Cardiac muscle cell (in vitro differentiated cells and primary cell): ENCODE results near the gene TLE2. TPM values are rescaled to one million over a fixed set of nuclear protein-coding genes. Genes with fewer than 3 reads are reported as not detected.

Source experiments
- DNase-seq, 2 donors: peaks; one replicate each; pipeline versions ENCODE4 v3.0.0 to v3.0.0-alpha.2; 2010 to 2017; ENCODE audit warnings: low read depth in 1 of 2, low spot score in 1 of 2
- H3K27ac ChIP-seq: fragments of 200-600 bp; sonication (generic); 2 replicates; pipeline ENCODE4 v1.5.1; 2016
- H3K27me3 ChIP-seq: fragments of 200-600 bp; sonication (generic); 2 replicates; pipeline ENCODE4 v1.6.0; 2016; ENCODE audit warnings: control low read depth
- H3K36me3 ChIP-seq: fragments of 200-600 bp; sonication (generic); 2 replicates; pipeline ENCODE4 v1.5.1; 2016; ENCODE audit warnings: control low read depth
- H3K4me1 ChIP-seq: fragments of 200-600 bp; sonication (generic); 2 replicates; pipeline ENCODE4 v1.8.1; 2017; ENCODE audit warnings: low read depth, mild to moderate bottlenecking, mixed run types
- H3K4me3 ChIP-seq: fragments of 200-600 bp; sonication (generic); 2 replicates; pipeline ENCODE4 v1.5.1; 2016; ENCODE audit warnings: mild to moderate bottlenecking
- H3K9me3 ChIP-seq: fragments of 200-600 bp; sonication (generic); 2 replicates; pipeline ENCODE4 v1.5.1; 2017; ENCODE audit warnings: low read depth, mild to moderate bottlenecking, control low read depth
- polyA plus RNA-seq: library from polyadenylated mRNA; unstranded; fragments of >200 nt; fragmentation: Nextera tagmentation; extraction: Ambion mirVana; gene quantifications from 2 replicates; pipeline ENCODE4 v1.2.1, GENCODE V29; 2016
- total RNA-seq: library from RNA; depleted of rRNA; stranded (reverse); fragments of >200 nt; gene quantifications from 2 replicates; pipeline ENCODE4 v1.2.3, GENCODE V29; 2016
- TF ChIP-seq, protein P1 (sequence below): IDR thresholded peaks from 2 replicates; pipeline ENCODE4 v1.5.1; 2012; ENCODE audit warnings: low read depth, mild to moderate bottlenecking, low read length

The TLE2 gene
- total and polyA plus RNA-seq, 2 experiments from 2014 or later: 95.9 to 105 TPM

- Histone ChIP-seq H3K4me1 (no peaks in the 10 kb centered on the region), H3K27me3 (no peaks in the 10 kb centered on the region), H3K36me3 (no peaks in the 10 kb centered on the region), H3K27ac (no peak overlapping the region), H3K9me3 (no peaks in the 10 kb centered on the region), H3K4me3 (no peak overlapping the region)
- TF ChIP-seq, protein P1, sequence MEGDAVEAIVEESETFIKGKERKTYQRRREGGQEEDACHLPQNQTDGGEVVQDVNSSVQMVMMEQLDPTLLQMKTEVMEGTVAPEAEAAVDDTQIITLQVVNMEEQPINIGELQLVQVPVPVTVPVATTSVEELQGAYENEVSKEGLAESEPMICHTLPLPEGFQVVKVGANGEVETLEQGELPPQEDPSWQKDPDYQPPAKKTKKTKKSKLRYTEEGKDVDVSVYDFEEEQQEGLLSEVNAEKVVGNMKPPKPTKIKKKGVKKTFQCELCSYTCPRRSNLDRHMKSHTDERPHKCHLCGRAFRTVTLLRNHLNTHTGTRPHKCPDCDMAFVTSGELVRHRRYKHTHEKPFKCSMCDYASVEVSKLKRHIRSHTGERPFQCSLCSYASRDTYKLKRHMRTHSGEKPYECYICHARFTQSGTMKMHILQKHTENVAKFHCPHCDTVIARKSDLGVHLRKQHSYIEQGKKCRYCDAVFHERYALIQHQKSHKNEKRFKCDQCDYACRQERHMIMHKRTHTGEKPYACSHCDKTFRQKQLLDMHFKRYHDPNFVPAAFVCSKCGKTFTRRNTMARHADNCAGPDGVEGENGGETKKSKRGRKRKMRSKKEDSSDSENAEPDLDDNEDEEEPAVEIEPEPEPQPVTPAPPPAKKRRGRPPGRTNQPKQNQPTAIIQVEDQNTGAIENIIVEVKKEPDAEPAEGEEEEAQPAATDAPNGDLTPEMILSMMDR: no peak
- no peak for DNase-seq
Observed at GRCh38 chr19:2952953-2953481, 76.1 kb downstream of the TLE2 start.

DNA sequence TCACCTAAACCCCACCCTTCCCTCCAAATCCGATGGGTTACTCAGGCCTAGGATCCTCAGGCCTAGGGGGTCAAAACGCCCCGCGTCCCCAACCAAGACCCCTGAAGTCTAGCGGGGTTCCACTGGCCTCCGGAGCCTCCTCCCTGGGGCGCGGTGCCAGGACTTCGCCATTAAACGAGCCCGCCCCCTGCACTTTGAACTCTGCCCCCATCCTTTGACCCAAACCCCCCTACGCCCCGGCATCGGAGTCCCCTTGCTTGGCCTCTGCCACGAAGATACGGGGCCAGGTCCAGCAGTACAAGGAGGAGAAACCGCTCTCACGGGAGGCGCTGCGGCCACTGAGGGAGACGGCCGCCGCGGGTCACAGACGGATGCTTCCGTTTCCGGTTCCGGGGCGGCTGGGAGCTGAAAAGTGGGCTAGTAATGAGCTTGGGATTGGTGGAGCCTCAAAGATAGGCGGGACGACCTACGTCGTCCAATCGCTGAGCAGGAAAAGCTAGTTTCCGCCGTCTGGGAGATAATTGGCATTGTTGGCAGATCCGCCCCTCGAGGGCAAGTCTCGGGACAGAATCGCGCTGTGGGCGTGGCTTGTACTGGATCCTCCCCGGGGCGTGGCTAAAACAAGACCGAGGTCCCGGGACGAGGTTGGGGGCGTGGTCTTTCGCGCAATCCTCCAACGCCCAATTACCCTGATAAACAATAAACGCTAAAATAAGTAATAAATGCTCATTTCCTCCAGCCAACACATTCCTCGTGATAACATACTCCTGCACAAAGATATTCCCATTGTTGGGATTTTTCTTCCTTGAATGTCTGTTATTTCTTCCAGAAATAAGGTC, 78.6 kb downstream of the TLE2 start:
- peak; percentile 100 for DNase-seq
- Histone ChIP-seq H3K4me1 (no peaks in the 10 kb centered on the region), H3K27ac (peak overlapping the region; percentile 88), H3K27me3 (no peaks in the 10 kb centered on the region), H3K9me3 (no peaks in the 10 kb centered on the region), H3K36me3 (no peaks in the 10 kb centered on the region), H3K4me3 (peak overlapping the region; percentile 72)
- TF ChIP-seq, protein P1: no peak

- Histone ChIP-seq H3K9me3 (no peaks in the 10 kb centered on the region), H3K27me3 (no peaks in the 10 kb centered on the region), H3K36me3 (no peaks in the 10 kb centered on the region), H3K4me1 (no peaks in the 10 kb centered on the region), H3K27ac (peak overlapping the region; percentile 88), H3K4me3 (peak overlapping the region; percentile 72)
- peak; percentile 74 to 79 for DNase-seq
- TF ChIP-seq, protein P1: no peak
Observed at GRCh38 chr19:2949939-2950285, 79.2 kb downstream of the TLE2 start.

Other genes with a start within 250 kb of the TLE2 start
- gene SGTA, start 246.0 kb downstream of the TLE2 start, total RNA-seq: 102 and 106 TPM in 2 replicates
- 135 and 137 TPM in 2 replicates for gene SGTA, start 246.0 kb downstream of the TLE2 start, polyA plus RNA-seq
- 111 and 126 TPM in 2 replicates for gene THOP1, start 243.8 kb downstream of the TLE2 start, total RNA-seq
- 73.9 and 81.3 TPM in 2 replicates for gene THOP1, start 243.8 kb downstream of the TLE2 start, polyA plus RNA-seq
- gene ZNF554, start 209.4 kb downstream of the TLE2 start, total RNA-seq: 11.6 and 18.2 TPM in 2 replicates
- 11.1 and 12.4 TPM in 2 replicates for gene ZNF554, start 209.4 kb downstream of the TLE2 start, polyA plus RNA-seq
- 8.7 and 9.5 TPM in 2 replicates for gene ZNF555, start 187.8 kb downstream of the TLE2 start, total RNA-seq
- gene ZNF555, start 187.8 kb downstream of the TLE2 start, polyA plus RNA-seq: 9.0 and 15.2 TPM in 2 replicates
- gene ZNF556, start 161.9 kb downstream of the TLE2 start, total RNA-seq: 0.04 and 0.21 TPM in 2 replicates
- 0.09 TPM in 1 of 2 replicates, not detected in the other for gene ZNF556, start 161.9 kb downstream of the TLE2 start, polyA plus RNA-seq
- gene ZNF57, start 128.4 kb downstream of the TLE2 start, total RNA-seq: 2.1 and 4.1 TPM in 2 replicates
- gene ZNF57, start 128.4 kb downstream of the TLE2 start, polyA plus RNA-seq: 4.4 and 5.4 TPM in 2 replicates
- 4.4 and 4.7 TPM in 2 replicates for gene ZNF77, start 84.3 kb downstream of the TLE2 start, total RNA-seq
- 2.6 and 7.7 TPM in 2 replicates for gene ZNF77, start 84.3 kb downstream of the TLE2 start, polyA plus RNA-seq
- gene TLE6, start 51.7 kb downstream of the TLE2 start, total RNA-seq: 30.3 and 35.4 TPM in 2 replicates
- gene TLE6, start 51.7 kb downstream of the TLE2 start, polyA plus RNA-seq: 42.8 and 45.8 TPM in 2 replicates
- 612 and 690 TPM in 2 replicates for gene TLE5, start 33.2 kb upstream of the TLE2 start, total RNA-seq
- 446 and 487 TPM in 2 replicates for gene TLE5, start 33.2 kb upstream of the TLE2 start, polyA plus RNA-seq
- gene GNA11, start 65.1 kb upstream of the TLE2 start, total RNA-seq: 36.5 and 47.5 TPM in 2 replicates
- gene GNA11, start 65.1 kb upstream of the TLE2 start, polyA plus RNA-seq: 60.8 and 63.3 TPM in 2 replicates
- gene GNA15, start 106.8 kb upstream of the TLE2 start, total RNA-seq: 0.12 TPM in 1 of 2 replicates, not detected in the other
- gene GNA15, start 106.8 kb upstream of the TLE2 start, polyA plus RNA-seq: not detected in 2 replicates
- not detected in 2 replicates for gene S1PR4, start 149.5 kb upstream of the TLE2 start, total RNA-seq
- gene S1PR4, start 149.5 kb upstream of the TLE2 start, polyA plus RNA-seq: 0.11 TPM in 1 of 2 replicates, not detected in the other
- 30.6 and 40.0 TPM in 2 replicates for gene NCLN, start 156.7 kb upstream of the TLE2 start, total RNA-seq
- gene NCLN, start 156.7 kb upstream of the TLE2 start, polyA plus RNA-seq: 36.2 and 55.7 TPM in 2 replicates
- gene CELF5, start 195.4 kb upstream of the TLE2 start, total RNA-seq: 3.1 and 8.4 TPM in 2 replicates
- 4.5 and 7.2 TPM in 2 replicates for gene CELF5, start 195.4 kb upstream of the TLE2 start, polyA plus RNA-seq